ENCODE results near the gene CPT1B.

GRCh38 chr22:50530877-50531545 lies 47.2 kb downstream of the CPT1B start:
- TF ChIP-seq CTCF (IDR thresholded peaks at IDR 0.05) (no peak), EZH2 (IDR thresholded peaks at IDR 0.05; ENCODE audit: borderline replicate concordance, insufficient read depth, low read depth, low read length, poor library complexity, severe bottlenecking) (no peak)
